Colon (tissue), 2 donors: Measurements from ENCODE around the gene NR3C2.
"Not testable (repeated sequence)": the region's sequence is repeated elsewhere in the genome, so short reads cannot be mapped to it uniquely, and the experiment has no call there.

Experiments
- FAIRE-seq: peaks from 2 replicates; lab custom pipeline; 2012; peaks lifted over from hg19 to GRCh38; lab: Jason Lieb, UNC
- donor health status: control.
- donor health status: control.

The NR3C2 gene

GRCh38 chr4:148162519-148162918, 279.7 kb downstream of the NR3C2 start:
- FAIRE-seq, result no peak

- no peak for FAIRE-seq
These were observed 280.6 kb downstream of the NR3C2 start for GRCh38 chr4:148161601-148162000.

- no peak for FAIRE-seq
These were observed 282.4 kb downstream of the NR3C2 start for GRCh38 chr4:148159793-148160192.

GRCh38 chr4:148154769-148155168, 287.4 kb downstream of the NR3C2 start:
- FAIRE-seq, result no peak

GRCh38 chr4:148152868-148153625, 289.2 kb downstream of the NR3C2 start:
- no peak for FAIRE-seq

GRCh38 chr4:148151806-148152205, 290.4 kb downstream of the NR3C2 start:
- FAIRE-seq, result no peak

- no peak for FAIRE-seq
These were observed 296.7 kb downstream of the NR3C2 start for GRCh38 chr4:148145475-148145874.

GRCh38 chr4:148143174-148143573, 299.0 kb downstream of the NR3C2 start:
- no peak for FAIRE-seq

GRCh38 chr4:148141501-148141900, 300.7 kb downstream of the NR3C2 start:
- FAIRE-seq, result no peak

GRCh38 chr4:148126825-148127224, 315.4 kb downstream of the NR3C2 start:
- no peak for FAIRE-seq

GRCh38 chr4:148124512-148124911, 317.7 kb downstream of the NR3C2 start:
- FAIRE-seq, result no peak

- not testable (repeated sequence) for FAIRE-seq
These were observed 319.1 kb downstream of the NR3C2 start for GRCh38 chr4:148123161-148123560.

GRCh38 chr4:148120216-148120615, 322.0 kb downstream of the NR3C2 start:
- no peak for FAIRE-seq

- FAIRE-seq, result no peak
These were observed 323.6 kb downstream of the NR3C2 start for GRCh38 chr4:148118633-148119032.

- no peak for FAIRE-seq
These were observed 324.0 kb downstream of the NR3C2 start for GRCh38 chr4:148118179-148118578.

- no peak for FAIRE-seq
These were observed 325.2 kb downstream of the NR3C2 start for GRCh38 chr4:148116969-148117368.

- FAIRE-seq, result no peak
These were observed 325.9 kb downstream of the NR3C2 start for GRCh38 chr4:148116264-148116663.

GRCh38 chr4:148114436-148114835, 327.8 kb downstream of the NR3C2 start:
- FAIRE-seq, result no peak

GRCh38 chr4:148112231-148112982, 329.8 kb downstream of the NR3C2 start:
- no peak for FAIRE-seq

GRCh38 chr4:148110169-148110568, 332.0 kb downstream of the NR3C2 start:
- FAIRE-seq, result no peak

GRCh38 chr4:148109216-148109615, 333.0 kb downstream of the NR3C2 start:
- FAIRE-seq, result no peak

GRCh38 chr4:148108766-148109165, 333.4 kb downstream of the NR3C2 start:
- FAIRE-seq, result no peak

- FAIRE-seq, result no peak
These were observed 338.4 kb downstream of the NR3C2 start for GRCh38 chr4:148103597-148104355.
